A204.1 (cell line): ENCODE data around the gene POLR2L.

ENCODE experiments used
- FAIRE-seq: peaks from 2 replicates; lab custom pipeline; 2012; peaks lifted over from hg19 to GRCh38; lab: Jason Lieb, UNC

Gene POLR2L

DNA sequence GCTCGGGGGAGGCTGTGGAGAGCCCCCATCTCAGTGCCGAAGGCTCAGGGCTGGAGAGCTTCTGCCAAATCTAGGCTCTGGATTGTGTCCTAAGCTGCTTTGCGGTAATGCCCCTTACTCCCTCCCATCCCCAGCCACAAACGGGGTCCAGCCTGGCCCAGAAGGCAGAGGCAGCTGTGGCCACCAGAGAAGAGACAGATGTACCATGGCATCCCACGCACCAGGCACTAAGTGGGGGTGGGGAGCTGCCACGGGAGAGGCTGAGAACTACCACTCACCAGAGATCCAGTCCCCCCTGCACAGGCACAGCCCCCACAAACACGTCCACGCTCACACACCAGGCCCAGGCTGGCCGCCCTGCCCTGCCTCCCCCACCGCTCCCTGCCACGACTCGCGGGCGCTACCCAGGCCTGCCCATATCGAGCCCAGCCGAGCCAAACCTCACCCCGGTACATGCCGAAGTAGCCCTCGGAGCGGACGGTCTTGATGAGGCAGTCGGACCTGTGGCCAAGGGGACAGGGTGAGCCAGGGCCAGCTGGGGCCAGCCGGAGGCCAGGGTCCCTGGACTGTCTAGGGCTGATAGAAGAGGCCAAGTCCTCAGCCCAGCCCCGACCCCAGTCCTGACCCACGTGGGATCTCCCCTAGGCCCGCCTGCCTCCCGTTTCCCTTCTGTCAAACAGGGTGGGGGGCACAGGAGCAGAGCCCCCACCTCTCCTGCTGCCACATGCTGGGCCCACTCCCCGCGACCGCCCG is 48.1 kb downstream of the POLR2L start:
- no peak for FAIRE-seq

DNA sequence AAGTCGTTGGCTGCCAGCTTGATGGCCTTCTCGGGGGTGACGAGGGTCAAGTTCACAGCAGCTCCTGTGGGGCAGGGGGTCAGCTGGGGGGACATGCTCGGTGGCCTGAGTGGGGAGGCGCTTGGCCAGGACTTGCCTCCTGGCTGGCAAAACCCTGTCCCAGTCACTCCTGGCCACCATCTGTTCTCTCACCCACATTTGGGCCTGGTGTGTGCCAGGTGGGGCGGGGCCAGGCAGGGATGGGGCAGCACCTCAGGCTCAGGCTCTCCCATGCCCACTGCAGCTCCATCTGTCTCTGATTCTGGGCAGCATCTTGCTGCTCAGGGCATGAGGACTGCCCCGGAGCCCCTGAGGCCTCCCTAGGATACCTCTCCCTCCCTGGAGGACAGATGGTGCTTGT is 48.8 kb downstream of the POLR2L start:
- no peak for FAIRE-seq

DNA sequence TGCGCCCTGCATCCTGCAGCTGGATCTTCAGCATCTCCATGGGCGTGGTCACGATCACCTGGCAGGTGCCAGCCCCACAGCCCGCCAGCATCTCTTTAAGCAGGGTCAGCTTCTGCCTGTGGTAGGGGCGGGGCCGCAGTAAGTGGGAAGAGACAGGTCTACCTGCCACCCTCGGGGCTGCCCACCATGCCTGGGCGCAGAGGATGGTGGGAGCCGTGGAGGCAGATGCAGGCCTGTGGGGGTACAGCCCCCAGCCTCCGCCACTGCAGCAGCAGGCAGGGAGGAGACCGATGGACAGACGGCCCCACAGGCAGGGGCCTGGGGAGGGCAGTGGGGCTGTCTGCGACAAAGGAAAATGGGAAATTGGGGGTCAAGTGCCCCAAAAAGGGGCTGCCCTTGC is 49.5 kb downstream of the POLR2L start:
- no peak for FAIRE-seq

DNA sequence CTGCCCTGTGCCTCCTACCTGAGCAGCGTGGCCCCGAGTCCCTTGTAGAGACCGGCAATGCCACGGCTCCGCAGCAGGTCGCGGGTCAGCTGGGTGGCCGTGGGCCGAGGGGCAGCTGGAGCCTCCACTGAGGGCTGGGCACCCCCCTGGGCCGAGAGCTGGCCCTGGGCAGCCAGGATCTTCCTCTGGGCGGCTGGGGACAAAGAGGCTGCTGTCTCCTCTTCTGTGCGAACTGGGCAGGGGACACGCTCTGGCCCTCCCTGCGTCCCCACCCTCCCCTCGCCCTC is 49.9 kb downstream of the POLR2L start:
- FAIRE-seq: no peak

DNA sequence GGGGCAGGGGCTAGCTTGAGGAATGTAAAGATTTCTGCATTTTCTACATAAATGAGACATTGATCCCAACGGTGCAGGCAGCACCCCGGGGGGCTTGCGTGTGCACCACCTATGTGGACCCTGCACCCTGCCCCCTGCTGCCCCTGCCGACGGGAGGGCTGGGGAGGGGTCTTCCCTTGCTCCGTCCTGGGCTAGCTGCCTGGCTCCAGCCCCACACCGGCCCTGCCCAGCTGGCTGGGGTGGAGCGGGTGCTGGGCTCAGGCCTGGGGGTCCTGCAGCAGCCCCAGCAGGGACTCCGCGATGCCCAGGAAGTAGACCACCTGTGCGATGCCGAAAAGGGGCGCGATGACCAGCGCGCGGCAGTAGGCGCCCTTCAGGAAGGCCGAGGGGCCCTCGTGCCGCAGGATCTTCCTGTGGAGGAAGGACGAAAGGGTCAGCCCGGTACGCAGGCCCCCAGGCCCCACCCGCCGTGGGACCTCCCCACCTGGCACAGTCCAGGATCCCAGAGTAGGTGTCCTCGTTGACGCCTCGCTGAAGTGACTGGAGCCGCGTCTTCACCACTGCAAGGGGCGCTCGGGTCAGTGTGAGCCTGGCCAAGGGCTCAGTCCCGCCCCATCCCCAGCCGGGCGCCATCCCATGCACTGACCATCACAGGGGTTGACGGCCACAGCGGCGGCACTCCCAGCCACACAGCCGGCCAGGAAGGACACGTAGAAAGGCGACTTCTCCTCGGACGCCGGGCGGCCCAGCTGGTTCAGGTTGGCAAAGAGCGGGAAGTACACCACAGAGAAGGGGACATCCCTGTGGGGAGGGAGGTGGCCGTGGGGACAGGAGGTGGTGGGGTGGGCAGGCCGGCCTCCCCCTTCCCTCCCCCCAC is 50.4 kb downstream of the POLR2L start:
- FAIRE-seq: no peak

DNA sequence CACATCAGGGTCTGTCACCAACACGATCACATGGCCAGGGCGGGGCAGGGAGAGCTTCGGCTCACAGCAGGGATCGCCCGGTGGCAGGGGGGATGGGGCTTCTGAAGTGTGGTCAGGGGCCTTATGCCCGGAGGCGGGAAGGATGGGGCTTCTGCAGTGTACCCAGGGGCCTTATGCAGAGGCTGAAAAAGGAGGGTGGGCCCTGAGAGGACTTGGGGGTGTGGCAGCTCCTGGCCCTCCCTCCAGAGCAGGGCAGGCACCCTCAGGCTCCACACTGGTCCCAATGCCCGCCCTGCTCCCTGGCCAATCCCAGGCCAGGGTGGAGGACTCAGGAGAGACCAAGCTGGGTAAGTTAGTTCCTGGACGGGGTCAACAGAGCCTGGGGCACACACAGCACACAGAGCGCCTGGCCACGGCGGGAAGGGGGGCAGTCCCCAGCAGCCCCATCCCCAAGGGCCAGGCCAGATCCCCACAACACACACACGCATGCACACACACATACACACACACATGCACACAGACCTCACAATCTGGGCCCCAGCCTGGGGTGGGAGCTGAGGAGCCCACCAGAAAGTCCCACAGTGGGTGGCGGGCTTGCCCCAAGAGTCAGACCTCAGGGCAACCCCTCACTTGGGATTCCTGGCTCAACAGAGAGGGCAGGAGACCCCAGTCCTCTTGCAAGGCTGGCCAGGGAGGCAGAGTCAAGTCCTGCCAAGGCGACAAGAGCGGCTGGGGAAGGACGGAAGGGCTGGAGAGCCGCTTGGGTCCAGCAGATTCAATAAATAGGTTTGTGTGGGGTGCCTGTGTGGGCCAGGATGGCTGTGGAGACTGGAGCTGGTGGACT is 51.4 kb downstream of the POLR2L start:
- FAIRE-seq: no peak

DNA sequence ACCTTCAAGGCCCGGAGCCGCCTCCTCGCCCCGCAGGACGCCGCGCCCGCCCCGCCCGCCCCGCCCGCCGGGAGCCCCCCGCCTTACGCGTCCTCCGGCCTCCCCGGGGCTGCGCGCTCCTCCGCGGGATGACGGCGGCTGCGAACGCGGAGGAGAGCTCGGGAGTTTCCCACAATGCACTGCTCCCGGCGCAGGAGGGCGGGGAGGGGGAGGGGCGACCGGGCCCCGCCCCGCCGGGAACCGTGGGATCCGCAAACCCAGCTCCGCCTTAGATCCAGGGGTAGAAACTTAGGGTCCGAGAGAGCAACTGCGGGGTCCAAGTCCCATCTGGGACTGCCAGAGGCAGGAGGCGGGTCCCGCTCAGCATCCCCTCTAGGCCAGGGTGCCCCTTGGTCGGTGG is 52.4 kb downstream of the POLR2L start, which contains the start of gene CEND1:
Gene CEND1 (minus strand): TSS at position 148 of the 400 bp plus-strand sequence. CDS start 1,514 bp downstream, outside the sequence.
- FAIRE-seq: no peak
